ENCODE data around the gene CWF19L1.

GRCh38 chr10:100304414-100304813, 37.0 kb upstream of the CWF19L1 start:
- no peak for TF ChIP-seq GATA2 (IDR thresholded peaks at IDR 0.05; ENCODE audit: low read depth, low read length)
- no peak for TF ChIP-seq GATA3 (IDR thresholded peaks at IDR 0.05; ENCODE audit: low read depth, low read length)
